A673 (cell line): ENCODE measurements around the gene TTLL7. TPM values are rescaled to one million over a fixed set of nuclear protein-coding genes. Genes with fewer than 3 reads are reported as not detected.

Experiments used
- BruUV-seq: library from RNA; stranded (reverse); fragments of 400-500 nt; replicated peaks from 2 replicates; lab custom pipeline; 2021; lab: Mats Ljungman, UMichigan
- CTCF ChIA-PET: fragments of 300-600 bp; sonication (Branson Sonifier 250); formaldehyde crosslinking; loops from one replicate; lab custom pipeline; 2022; ENCODE audit warnings: antibody characterized with exemption; lab: Charles Lee
- POLR2A ChIA-PET: fragments of 300-600 bp; sonication (Branson Sonifier 250); formaldehyde crosslinking; loops from one replicate; lab custom pipeline; 2022; ENCODE audit warnings: antibody characterized with exemption; ENCODE audit not compliant: low non-redundant PET; lab: Charles Lee
- DNase-seq: peaks from one replicate; pipeline ENCODE4 v3.0.0-alpha.2; 2015; ENCODE audit warnings: low spot score
- H3K27ac ChIP-seq: fragments of 200-600 bp; sonication (generic); 2 replicates; pipeline ENCODE4 v1.5.1; 2016; ENCODE audit warnings: mixed run types, low read depth, mild to moderate bottlenecking, mixed read lengths, antibody characterized with exemption, low read length; ENCODE audit not compliant: poor library complexity, severe bottlenecking
- H3K27me3 ChIP-seq: fragments of 200-600 bp; sonication (generic); replicated peaks from 2 replicates; pipeline ENCODE4 v1.6.1; 2017; ENCODE audit warnings: mixed run types, low read depth, mild to moderate bottlenecking, mixed read lengths, antibody characterized with exemption, low read length; ENCODE audit not compliant: insufficient read depth, poor library complexity
- H3K36me3 ChIP-seq: fragments of 200-600 bp; sonication (generic); 2 replicates; pipeline ENCODE4 v1.6.1; 2016; ENCODE audit warnings: mixed run types, mild to moderate bottlenecking, mixed read lengths, antibody characterized with exemption, low read length; ENCODE audit not compliant: insufficient read depth, poor library complexity, severe bottlenecking
- H3K4me1 ChIP-seq: fragments of 200-600 bp; sonication (generic); 2 replicates; pipeline ENCODE4 v1.6.1; 2017; ENCODE audit warnings: mixed run types, mild to moderate bottlenecking, mixed read lengths, antibody characterized with exemption, low read length; ENCODE audit not compliant: insufficient read depth, poor library complexity, severe bottlenecking
- H3K4me3 ChIP-seq: fragments of 200-600 bp; sonication (generic); 2 replicates; pipeline ENCODE4 v1.5.1; 2016; ENCODE audit warnings: low read depth, mixed run types, mild to moderate bottlenecking, mixed read lengths, low read length; ENCODE audit not compliant: poor library complexity, severe bottlenecking
- H3K9me3 ChIP-seq: fragments of 200-600 bp; sonication (generic); 2 replicates; pipeline ENCODE4 v1.6.1; 2016; ENCODE audit warnings: mixed run types, low read depth, mild to moderate bottlenecking, mixed read lengths, antibody characterized with exemption, low read length; ENCODE audit not compliant: poor library complexity, severe bottlenecking
- CTCF ChIP-seq: fragments of 300-800, 200-600 bp; sonication (generic); conservative IDR thresholded peaks from 2 replicates; pipeline ENCODE4 v1.5.1; 2017; ENCODE audit warnings: low read depth, mild to moderate bottlenecking, antibody characterized with exemption, low read length, moderate library complexity, mixed read lengths
- EZH2 ChIP-seq: fragments of 200-600 bp; sonication (generic); IDR thresholded peaks from 2 replicates; pipeline ENCODE4 v1.6.1; 2017; ENCODE audit warnings: borderline replicate concordance, low read depth, mild to moderate bottlenecking, mixed read lengths, antibody characterized with exemption, low read length; ENCODE audit not compliant: poor library complexity, severe bottlenecking
- intact Hi-C: fragments of 100-400 bp; cut with micrococcal nuclease; formaldehyde crosslinking; loops from one replicate; pipeline ENCODE4 v1.10.0; 2022; ENCODE audit not compliant: unreplicated experiment
- total RNA-seq: library from RNA; stranded (reverse); gene quantifications from 2 replicates; pipeline ENCODE4 v1.2.3, GENCODE V29; 2021

TTLL7 gene
- total RNA-seq, 1 experiment from 2014 or later, result 34.2 TPM

GRCh38 chr1:83961571-83962295 is 37.2 kb downstream of the TTLL7 start:
- no peaks in the 10 kb centered on the region for H3K4me1 ChIP-seq
- no peak for DNase-seq
- H3K9me3 ChIP-seq, result no peaks in the 10 kb centered on the region
- TF ChIP-seq CTCF, result no peak
- no peak for TF ChIP-seq EZH2
- H3K4me3 ChIP-seq, result no peak overlapping the region
- ChIA-PET CTCF (no interaction called here), POLR2A (no interaction called here)
- no peaks in the 10 kb centered on the region for H3K27me3 ChIP-seq
- no TSS peak for BruUV-seq
- H3K36me3 ChIP-seq, result no peaks in the 10 kb centered on the region
- H3K27ac ChIP-seq, result no peak overlapping the region
- intact Hi-C loops, result no loop called here

GRCh38 chr1:83960669-83961277 is 38.2 kb downstream of the TTLL7 start:
- Histone ChIP-seq H3K27me3 (no peaks in the 10 kb centered on the region), H3K9me3 (no peaks in the 10 kb centered on the region), H3K4me3 (no peak overlapping the region), H3K27ac (no peak overlapping the region), H3K36me3 (no peaks in the 10 kb centered on the region), H3K4me1 (no peaks in the 10 kb centered on the region)
- no peak for DNase-seq
- intact Hi-C loops, result no loop called here
- no TSS peak for BruUV-seq
- POLR2A ChIA-PET, result no interaction called here
- TF ChIP-seq CTCF, result no peak
- no peak for TF ChIP-seq EZH2
- CTCF ChIA-PET, result no interaction called here

GRCh38 chr1:83959824-83960498 is 39.0 kb downstream of the TTLL7 start:
- CTCF ChIA-PET, result no interaction called here

More at GRCh38 chr1:83959824-83960498, 39.0 kb downstream of the TTLL7 start:
- no peak for DNase-seq
- Histone ChIP-seq H3K4me1 (no peaks in the 10 kb centered on the region), H3K27ac (no peak overlapping the region), H3K9me3 (no peaks in the 10 kb centered on the region), H3K36me3 (no peaks in the 10 kb centered on the region), H3K4me3 (no peak overlapping the region), H3K27me3 (no peaks in the 10 kb centered on the region)
- TF ChIP-seq EZH2 (no peak), CTCF (no peak)
- intact Hi-C loops, result no loop called here
- BruUV-seq, result no TSS peak
- POLR2A ChIA-PET, result no interaction called here
